ENCODE data around the gene SLC22A17. TPM values are rescaled to one million over a fixed set of nuclear protein-coding genes. Genes with fewer than 3 reads are reported as not detected.
A peak's percentile ranks its signal among the peaks of the same experiment; 100 is the strongest.

Gene SLC22A17
- total and polyA plus RNA-seq, 2 of the 13 experiments (the other 11 are each of a cell fraction or from before 2014, with no cell fraction given): 0.95 to 1.1 TPM

DNA sequence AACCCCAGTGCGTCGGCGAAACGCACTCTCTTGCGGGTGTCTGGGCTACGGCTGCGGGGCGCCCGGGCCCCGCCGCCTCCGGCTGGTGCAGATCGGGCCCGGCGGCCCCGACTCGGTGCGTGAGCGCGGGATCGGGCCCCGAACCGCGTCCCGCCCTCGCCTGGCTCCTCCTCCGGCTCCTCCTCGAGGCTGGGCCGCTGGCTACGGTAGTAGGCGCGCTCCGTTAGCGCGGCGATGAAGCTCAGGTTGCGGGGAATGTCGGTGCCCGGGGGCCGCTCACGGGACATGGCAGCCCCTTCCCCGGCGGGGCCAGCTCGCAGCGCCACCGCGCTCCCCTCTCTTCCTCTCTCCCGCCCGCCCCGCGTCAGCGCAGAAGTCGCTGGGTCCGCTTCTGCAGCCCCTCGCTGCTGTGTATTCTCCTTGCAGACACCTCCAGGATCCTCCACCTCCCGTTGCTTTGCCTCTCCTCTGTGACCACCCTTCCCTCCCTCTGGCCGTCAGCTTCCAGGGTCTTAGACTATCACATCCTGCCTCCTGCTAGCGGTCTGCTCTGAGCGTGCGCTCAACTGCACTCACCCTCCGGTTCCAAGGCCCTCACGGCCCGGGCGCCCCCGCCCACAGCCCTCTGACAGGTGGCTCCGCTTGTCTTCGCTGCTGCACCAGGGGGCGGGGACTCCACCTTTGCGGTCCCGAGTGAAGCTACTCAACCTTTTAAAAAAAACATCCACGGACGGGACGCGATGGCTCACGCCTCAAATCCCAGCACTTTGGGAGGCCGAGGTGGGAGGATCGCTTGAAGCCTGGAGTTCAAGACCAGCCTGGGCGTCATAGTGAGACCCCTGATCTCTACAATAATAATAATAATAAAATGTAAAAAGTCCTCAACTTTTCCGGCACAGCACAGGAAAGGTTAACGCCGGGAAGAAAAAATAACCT is 50.1 kb downstream of the SLC22A17 start, which contains the start of gene PPP1R3E (continued):
- TF ChIP-seq MXI1 (IDR thresholded peaks at IDR 0.05; ENCODE audit: borderline replicate concordance, low read depth, low read length): peak; percentile 61
- TF ChIP-seq, protein P1, sequence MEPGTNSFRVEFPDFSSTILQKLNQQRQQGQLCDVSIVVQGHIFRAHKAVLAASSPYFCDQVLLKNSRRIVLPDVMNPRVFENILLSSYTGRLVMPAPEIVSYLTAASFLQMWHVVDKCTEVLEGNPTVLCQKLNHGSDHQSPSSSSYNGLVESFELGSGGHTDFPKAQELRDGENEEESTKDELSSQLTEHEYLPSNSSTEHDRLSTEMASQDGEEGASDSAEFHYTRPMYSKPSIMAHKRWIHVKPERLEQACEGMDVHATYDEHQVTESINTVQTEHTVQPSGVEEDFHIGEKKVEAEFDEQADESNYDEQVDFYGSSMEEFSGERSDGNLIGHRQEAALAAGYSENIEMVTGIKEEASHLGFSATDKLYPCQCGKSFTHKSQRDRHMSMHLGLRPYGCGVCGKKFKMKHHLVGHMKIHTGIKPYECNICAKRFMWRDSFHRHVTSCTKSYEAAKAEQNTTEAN (CRISPR knock-in tag; conservative IDR thresholded peaks at IDR 0.05): 0 out of 2 replicates have a peak, but pooled peaks have one; percentile 55
- TF ChIP-seq GMEB2 (CRISPR knock-in tag; IDR thresholded peaks at IDR 0.05; ENCODE audit: low read depth): 0 out of 2 replicates have a peak, but pooled peaks have one; percentile 18
- peak; percentile 49; the same call in 1 of the 2 replicates for TF ChIP-seq TAF1 (CRISPR knock-in tag; IDR thresholded peaks at IDR 0.05)
- peak; percentile 13 for TF ChIP-seq U2AF1 (optimal IDR thresholded peaks at IDR 0.05; ENCODE audit: low read depth, low read length)
- peak; percentile 97 for TF ChIP-seq JARID2 (CRISPR knock-in tag; IDR thresholded peaks at IDR 0.05; ENCODE audit: insufficient replicate concordance)
- no peak for TF ChIP-seq ZFP82 (CRISPR knock-in tag; IDR thresholded peaks at IDR 0.05; ENCODE audit: borderline replicate concordance)
- no peak for TF ChIP-seq ZNF841 (CRISPR knock-in tag; IDR thresholded peaks at IDR 0.05; ENCODE audit: borderline replicate concordance)
- no peak for TF ChIP-seq HOXA9 (CRISPR knock-in tag; IDR thresholded peaks at IDR 0.05; ENCODE audit: borderline replicate concordance)
- TF ChIP-seq, protein P2, sequence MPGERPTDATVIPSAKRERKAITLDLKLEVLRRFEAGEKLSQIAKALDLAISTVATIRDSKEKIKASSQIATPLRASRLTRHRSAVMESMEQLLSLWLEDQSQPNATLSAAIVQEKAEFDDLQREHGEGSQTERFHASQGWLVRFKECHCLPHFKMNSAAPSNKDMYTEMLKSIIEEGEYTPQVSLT (CRISPR knock-in tag; IDR thresholded peaks at IDR 0.05; ENCODE audit: borderline replicate concordance, low read depth): no peak
- no peak for TF ChIP-seq FOXM1 (CRISPR knock-in tag; IDR thresholded peaks at IDR 0.05)
- TF ChIP-seq, protein P3, sequence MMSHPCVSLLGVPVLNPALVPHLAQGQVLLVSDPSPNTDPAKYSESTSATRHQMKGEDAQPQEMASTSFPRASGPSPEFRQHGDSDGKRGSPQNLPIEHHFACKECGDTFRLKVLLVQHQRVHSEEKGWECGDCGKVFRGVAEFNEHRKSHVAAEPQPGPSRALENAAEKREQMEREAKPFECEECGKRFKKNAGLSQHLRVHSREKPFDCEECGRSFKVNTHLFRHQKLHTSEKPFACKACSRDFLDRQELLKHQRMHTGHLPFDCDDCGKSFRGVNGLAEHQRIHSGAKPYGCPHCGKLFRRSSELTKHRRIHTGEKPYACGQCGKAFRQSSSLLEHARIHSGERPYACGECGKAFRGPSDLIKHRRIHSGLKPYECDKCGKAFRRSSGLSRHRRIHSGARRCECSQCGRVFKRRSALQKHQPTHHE (CRISPR knock-in tag; IDR thresholded peaks at IDR 0.05; ENCODE audit: borderline replicate concordance): peak; percentile 81
- no peak for TF ChIP-seq ZBTB1 (CRISPR knock-in tag; IDR thresholded peaks at IDR 0.05; ENCODE audit: borderline replicate concordance)
- peak; percentile 73; the same call in 1 of the 2 replicates for TF ChIP-seq ZNF773 (CRISPR knock-in tag; IDR thresholded peaks at IDR 0.05; ENCODE audit: borderline replicate concordance)
- no peak for TF ChIP-seq KLF6 (CRISPR knock-in tag; IDR thresholded peaks at IDR 0.05)
- TF ChIP-seq KLF16 (CRISPR knock-in tag; IDR thresholded peaks at IDR 0.05): peak in 1 of 2 experiments; percentile 64; a peak in 2 of 4 replicates
- TF ChIP-seq ELF1 (CRISPR knock-in tag; IDR thresholded peaks at IDR 0.05): 0 out of 2 replicates have a peak, but pooled peaks have one; percentile 28
- TF ChIP-seq, protein P4, sequence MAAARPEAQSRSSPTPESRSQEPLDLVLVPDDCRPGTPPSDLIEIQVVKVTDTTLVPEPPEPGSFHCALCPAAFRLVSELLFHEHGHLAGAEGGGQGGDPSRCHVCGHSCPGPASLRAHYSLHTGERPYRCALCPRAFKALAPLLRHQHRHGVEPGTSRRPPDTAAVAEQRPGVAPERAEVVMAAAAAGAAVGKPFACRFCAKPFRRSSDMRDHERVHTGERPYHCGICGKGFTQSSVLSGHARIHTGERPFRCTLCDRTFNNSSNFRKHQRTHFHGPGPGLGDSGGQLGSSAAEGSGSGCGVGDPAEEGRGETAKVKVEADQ (CRISPR knock-in tag; IDR thresholded peaks at IDR 0.05; ENCODE audit: borderline replicate concordance): no peak
- TF ChIP-seq RAD21 (CRISPR knock-in tag; IDR thresholded peaks at IDR 0.05): 0 out of 2 replicates have a peak, but pooled peaks have one; percentile 3
- TF ChIP-seq IKZF1 (IDR thresholded peaks at IDR 0.05): no peak
- no peak for TF ChIP-seq DDIT3 (CRISPR knock-in tag; IDR thresholded peaks at IDR 0.05)
